ENCODE results near the gene COL9A3.
A peak's percentile ranks its signal among the peaks of the same experiment; 100 is the strongest.
"Not testable (repeated sequence)": the region's sequence is repeated elsewhere in the genome, so short reads cannot be mapped to it uniquely, and the experiment has no call there.

COL9A3 gene

DNA sequence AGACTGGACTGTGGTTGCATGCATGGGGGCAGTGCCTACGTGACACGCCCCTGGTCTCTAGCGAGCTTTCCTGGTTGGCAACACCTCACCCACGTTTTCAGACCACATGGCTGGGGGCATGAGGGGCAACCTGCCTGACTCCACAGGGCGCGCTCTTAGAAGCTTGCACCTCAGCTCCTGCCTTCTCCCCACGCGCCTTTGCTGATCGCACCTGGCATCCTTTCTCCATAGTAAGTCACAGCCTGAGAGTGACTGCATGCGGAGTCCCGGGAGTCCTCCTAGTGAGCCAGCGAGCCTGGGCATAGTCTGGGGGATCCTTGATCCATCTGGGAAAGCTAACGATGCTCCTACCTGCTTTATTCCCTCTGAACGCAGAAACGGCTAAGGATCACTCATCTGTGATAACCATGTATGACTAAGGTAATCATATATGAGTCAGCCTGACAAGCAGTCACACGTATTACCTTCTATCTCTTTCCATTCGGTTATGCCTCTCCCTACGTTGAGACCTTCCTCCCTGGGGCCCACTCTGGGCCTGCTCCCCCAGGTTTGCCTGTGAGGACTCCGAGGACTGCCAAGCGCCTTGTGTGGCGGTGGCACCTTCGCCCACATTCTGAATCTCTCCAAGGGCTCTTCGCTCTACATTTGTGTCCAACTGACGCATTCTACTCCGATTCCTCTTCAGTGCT lies 40.2 kb downstream of the COL9A3 start:
- DNase-seq (ENCODE audit: low spot score) = no peak

DNA sequence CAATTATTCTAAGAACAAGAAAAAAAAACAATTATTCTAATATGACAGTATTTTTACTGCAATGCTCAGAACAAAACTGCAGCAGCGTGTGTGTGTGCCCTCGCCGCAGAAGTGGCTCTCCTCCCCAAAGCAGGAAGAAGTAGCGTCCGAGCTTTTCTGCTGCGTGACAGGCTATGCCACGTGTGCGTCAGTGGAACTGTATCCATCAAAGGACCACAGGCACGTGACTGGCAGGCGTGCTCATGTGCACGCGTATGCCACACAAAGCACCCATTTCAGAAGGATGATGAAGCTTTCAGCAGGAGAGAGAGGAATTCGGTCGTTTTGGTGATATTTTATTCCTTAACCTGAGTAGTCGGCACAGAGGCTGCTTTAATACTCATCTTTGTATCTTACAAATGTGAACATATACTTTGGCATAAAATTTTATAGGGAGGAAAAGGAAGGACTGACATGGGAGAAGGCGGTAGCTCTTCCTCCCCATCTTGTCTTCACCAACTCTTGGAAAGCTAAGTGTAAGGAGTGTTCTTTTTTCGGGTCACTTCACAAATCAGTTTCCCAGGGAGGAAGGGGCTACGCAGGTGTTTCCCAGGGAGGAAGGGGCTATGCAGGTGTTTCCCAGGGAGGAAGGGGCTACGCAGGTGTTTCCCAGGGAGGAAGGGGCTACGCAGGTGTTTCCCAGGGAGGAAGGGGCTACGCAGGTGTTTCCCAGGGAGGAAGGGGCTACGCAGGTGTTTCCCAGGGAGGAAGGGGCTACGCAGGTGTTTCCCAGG lies 41.4 kb downstream of the COL9A3 start:
- DNase-seq (ENCODE audit: low spot score) = peak; percentile 80

DNA sequence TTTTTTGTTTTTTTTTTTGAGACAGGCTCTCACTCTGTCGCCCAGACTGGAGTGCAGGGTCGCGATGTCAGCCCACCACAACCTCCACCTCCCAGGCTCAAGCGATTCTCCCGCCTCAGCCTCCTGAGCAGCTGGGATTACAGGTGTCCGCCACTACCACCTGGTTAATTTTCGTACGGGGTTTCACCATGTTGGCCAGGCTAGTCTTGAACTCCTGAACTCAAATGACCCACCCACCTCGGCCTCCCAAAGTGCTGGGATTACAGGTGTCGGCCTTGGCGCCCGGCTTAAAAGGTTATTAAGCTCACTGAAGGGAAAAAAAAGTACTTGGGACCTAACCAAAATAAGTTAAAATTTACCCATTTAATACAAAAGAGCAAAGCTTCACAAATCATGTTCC lies 42.9 kb downstream of the COL9A3 start:
- no peak for DNase-seq (ENCODE audit: low spot score)

DNA sequence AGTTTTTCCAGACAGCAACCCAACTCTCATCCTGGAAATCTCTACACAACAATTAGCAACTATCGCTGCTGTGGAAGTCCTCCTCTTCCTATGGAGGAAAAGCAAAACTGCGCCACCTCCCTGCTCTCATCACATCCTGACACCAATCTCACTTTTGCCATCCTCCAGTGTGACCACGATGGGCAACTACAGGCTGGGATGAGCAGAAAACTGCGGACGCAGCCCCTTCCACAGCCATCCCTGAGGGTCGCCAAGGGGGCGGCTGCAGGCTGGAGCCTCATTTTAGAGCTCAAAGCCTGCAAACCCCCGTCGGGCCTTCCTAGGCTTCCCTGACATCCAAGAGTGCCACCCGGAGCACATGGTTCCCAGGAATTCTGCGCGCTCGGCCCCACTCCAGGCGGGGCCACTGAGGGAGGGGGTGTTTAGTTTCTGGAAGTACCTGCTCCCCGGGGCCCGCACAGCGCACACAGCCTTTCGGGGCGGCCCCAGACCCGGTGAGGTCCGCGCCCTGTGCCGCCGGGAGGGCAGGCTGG lies 43.6 kb downstream of the COL9A3 start:
- no peak for DNase-seq (ENCODE audit: low spot score)

DNA sequence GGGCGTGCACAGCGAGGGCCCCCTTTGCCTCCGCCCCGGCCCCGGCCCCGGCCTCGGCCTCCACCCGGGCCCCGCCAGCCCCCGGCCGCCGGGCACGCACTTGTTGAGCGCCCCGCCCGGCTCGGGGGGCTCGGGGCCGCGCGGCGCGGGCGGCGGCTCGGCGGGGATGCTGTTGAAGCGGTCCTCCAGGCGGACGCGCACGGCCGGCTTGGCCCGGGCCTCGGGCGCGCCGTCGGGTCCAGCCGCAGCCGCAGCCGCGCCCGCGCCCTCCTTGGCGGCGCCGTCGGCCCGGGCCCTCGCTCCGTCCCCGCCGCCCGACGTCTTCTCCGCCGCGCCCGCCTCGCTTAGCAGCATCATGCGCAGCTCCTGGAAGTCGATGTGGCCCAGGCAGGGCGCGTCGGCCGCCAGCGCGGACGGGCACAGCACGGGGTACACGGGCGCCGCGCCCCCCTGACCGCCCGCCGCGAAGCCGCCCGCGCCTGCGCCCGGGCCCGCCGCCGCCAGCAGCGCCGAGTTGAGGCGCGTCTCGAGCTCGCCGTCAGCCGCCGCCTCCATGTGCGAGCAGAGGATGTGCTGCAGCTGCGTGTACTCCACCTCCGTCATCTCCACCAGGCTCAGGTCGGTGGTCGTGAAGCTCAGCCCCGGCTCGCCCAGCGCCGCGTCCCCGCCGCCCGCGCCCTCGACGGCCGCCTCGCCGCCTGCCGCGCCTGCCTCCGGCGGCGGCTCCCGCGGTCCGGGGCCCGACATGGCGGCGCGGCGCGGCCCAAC lies 44.3 kb downstream of the COL9A3 start:
- no peak for DNase-seq (ENCODE audit: low spot score)

DNA sequence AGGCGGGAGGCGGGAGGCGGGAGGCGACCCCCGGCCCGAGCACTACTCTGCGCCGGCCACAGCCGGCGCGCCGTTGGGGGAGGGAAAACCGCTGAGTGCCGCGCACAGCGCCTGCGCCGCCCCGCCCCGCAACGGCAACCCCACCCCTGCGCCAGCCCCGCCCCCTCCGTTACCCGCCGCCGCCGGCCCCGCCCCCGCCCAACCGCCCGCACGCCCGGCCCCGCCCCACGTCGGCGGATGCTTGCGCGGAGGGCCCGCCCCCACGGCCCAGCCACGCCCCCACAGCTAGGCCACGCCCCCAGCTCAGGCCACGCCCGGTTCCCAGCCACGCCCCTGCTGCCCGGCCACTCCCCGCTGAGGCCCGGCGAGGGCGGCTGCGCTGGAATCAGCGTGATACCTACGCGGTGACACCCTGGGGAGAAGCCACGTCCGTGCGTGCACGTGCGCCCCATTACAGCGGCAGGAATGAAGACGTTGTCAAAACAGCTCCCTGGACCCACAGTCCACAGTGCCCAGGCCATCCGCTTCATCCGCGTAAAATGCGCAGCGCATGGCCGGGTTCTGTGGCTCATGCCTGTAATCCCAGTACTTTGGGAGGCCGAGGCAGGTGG lies 45.0 kb downstream of the COL9A3 start, which contains the start of gene TCFL5:
TSS of gene TCFL5 (minus strand) at position 97 of the 611 bp plus-strand sequence. CDS start 152 bp downstream, outside the sequence.
- peak; percentile 86 for DNase-seq (ENCODE audit: low spot score)

DNA sequence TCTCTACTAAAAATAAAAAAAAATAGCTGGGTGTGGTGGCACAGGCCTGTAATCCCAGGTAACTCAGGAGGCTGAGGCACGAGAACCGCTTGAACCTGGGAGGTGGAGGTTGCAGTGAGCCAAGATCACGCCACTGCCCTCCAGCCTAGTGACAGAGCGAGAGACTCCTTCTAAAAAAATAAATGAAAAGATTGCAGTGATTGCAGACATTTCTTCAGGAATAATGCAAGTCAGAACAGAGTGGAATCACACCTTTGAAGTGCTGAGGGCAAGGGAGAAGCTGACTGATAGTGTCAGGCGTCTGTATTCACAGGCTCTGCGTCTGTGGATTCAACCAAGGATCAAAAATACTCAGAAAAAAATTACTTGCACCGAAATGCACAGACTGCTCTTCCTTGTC lies 47.4 kb downstream of the COL9A3 start:
- DNase-seq (ENCODE audit: low spot score) = no peak

DNA sequence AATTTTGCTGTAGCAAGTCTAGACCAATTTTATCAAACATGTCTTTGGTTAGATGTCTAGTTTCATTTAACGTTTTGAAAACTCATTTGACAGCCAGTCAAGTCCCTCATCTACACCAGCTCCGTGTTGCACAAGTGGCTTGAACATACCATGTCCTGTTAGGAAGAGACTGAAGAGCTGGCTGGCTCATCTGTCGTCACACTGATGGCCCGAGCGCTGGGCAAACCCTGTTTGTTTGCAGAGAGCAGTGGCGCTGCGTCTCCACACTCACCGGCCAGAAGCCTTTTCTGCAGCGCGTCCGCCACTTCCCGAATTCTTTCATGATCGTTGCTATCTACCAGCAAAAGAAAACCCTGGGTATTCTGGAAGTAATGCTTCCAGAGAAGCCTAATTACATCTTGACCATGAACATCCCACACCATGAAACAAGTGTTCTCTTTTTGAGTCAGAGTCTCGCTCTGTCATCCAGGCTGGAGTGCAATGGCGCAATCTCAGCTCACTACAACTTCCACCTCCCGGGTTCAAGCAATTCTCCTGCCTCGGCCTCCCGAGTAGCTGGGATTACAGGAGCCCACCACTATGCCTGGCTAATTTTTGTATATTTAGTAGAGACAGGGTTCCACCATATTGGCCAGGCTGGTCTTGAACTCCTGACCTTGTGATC lies 55.5 kb downstream of the COL9A3 start:
- DNase-seq (ENCODE audit: low spot score) = no peak

DNA sequence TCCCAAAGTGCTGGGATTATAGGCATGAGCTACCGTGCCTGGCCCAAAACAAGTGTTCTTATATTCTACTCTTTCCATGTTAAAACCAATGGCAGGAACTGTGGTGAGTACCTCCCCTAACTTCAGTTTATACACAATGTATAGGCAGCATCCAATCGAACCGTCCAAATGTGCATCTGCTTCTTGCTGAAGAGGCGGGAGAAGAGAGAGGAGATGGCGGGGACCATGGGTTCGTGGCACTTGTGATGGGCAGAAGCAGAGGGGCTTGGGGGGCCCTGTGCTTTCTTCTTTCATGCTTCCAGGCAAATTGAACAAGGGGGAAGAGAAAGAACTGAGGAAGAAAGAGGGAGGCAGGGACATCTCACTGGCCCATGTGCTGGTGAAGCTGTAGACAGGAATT lies 56.0 kb downstream of the COL9A3 start:
- DNase-seq (ENCODE audit: low spot score) = no peak

DNA sequence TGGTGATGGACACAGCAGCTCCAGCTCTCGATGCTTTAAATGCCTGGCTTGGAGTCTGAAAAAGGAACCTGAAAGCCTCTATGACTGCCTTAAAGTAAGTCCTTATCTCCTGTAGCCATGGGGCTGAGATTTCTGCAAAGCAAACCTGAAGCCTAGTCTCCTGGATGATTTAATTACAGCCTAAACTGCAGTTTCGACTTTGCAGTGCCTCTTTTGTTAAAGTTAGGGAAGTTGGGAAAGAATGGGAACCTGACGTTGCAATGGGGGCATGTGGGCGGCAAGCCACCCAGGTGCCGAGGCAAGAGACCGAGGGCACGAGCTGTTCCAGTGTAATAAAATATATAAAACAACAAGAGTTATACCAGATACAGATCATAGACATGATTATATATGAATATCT lies 56.4 kb downstream of the COL9A3 start:
- DNase-seq (ENCODE audit: low spot score) = no peak

DNA sequence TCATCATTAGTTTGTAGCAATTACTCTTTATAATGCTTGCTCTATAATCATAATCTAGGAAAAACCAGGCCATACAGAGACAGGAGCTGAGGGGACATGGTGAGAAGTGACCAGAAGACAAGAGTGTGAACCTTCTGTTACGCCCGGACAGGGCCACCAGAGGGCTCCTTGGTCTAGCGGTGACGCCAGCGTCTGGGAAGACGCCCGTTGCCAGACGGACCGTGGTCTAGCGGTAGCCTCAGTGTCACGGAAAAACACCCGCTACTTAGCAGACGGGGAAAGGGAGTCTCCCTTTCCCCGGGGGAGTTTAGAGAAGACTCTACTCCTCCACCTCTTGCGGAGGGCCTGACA lies 56.8 kb downstream of the COL9A3 start:
- DNase-seq (ENCODE audit: low spot score) = not testable (repeated sequence)

DNA sequence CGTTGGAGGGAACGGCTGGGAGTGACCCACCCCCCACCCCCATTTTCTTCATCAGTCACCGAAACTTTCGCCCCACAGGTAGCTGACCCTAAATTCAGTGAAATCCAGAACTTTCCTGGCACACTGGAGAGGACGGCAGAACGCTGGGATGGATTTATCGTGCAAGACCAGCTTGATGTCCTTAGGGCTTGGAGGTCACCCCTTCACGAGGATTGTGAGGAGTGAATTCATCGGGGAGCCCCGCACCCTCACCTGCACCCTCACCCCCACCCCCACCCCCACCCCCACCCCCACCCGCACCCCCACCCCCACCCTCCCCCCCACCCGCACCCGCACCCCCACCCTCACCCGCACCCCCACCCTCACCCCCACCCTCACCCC lies 58.1 kb downstream of the COL9A3 start:
- DNase-seq (ENCODE audit: low spot score) = no peak

DNA sequence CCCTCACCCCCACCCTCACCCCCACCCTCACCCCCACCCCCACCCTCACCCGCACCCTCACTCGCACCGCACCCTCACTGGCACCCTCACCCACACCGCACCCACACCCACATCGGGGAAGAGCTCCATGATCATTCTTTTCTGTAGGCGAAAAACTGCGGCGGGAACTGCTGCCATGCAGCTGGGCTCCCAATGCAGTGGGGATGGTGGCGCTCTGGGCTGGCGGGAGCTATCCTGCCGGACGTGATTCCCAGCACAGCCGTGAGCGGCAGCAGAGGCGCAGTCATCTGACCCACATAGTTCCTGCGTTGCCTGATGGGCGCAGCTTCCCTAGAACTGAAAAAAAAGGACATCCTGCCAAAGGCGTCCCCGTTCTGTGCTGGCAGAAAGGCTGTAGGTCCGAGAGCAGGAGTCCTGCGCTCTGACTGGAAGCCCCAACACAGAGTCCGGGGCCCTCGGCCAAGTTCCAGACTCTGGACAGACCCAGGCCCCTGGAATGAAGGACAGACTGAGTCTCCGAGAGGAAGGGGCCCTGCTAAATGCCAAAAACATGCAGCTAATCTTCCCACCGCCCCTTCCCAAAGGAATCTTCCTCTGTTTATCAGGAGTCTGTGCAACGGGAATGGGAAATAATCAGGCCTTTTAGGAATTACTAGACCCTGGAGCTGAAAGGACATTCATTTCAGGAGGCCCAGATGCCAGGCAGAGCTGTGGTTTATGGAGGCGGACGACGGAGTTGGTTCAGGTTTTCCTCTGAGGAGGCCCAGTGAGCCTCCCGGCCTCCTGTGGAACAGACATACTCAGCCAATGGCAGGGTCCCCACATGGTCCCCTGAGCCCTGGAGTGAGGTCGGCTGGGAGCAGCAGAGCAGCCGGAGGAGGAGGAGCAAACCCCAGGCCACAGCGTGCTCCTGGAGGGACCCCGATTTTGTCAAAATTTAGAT lies 58.8 kb downstream of the COL9A3 start:
- peak; percentile 93 for DNase-seq (ENCODE audit: low spot score)

DNA sequence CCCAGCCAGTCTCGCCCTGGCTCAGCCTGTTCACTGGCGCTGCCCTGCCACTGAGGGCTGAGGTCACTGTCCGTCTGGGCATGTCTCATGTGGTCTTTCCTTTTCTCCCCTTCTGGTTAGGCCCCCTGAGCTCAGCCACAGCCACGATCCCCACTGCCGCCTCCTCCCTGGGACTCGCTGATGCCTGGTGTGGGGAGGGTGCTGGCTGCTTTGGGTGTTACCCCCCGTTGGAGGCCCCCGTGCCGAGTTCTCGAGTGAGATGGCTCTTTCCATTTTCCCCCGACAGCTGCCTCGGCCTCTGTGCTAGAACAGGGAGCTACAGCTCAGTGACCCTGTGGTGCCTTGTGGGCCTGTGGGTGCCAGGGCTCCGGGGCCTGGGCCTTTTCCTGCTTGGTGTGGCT lies 59.7 kb downstream of the COL9A3 start:
- DNase-seq (ENCODE audit: low spot score) = no peak

DNA sequence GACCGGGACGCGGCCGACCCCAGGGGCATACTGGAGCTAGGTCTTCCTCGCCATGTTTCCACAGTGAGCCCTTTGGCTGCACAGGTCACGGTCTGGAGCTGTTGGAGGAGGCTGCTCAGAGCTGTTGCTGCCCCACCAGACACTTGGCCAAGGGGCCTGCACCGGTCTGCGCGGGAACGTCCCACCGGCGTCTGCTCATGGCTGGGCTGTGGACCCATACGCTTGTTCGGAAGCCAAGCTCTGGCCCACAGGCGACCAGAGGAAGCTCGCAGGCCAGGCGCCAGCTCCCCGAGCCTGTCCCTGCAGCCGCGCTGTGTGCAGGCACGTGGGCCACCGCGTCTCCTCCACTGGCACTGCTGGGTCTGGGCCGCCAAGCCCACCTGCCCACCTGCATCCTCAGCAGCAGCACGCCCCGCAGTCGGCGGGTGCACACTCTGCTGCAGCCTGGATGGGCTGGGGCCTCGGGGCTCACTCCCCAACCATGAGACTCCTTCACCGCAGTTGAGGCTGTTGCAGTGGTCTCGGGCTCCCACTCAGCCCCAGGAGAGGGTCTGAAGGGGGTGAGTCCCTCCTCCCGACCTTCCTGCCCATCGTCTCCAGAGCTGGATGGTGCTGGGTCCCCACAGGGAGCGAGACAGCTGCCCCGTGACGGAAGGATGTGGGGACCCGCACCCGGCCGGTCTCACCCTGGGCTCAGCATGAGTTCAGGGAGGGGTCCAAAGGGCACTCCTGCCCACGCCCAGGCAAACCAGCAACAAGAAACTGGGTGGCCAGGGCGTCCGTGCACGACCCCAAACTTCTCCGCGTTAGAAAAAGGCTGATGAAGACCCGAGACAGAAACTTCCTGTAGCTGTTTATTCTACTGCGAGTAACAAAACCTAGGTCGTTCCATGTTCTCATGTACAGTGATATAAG lies 60.3 kb downstream of the COL9A3 start:
- no peak for DNase-seq (ENCODE audit: low spot score)

DNA sequence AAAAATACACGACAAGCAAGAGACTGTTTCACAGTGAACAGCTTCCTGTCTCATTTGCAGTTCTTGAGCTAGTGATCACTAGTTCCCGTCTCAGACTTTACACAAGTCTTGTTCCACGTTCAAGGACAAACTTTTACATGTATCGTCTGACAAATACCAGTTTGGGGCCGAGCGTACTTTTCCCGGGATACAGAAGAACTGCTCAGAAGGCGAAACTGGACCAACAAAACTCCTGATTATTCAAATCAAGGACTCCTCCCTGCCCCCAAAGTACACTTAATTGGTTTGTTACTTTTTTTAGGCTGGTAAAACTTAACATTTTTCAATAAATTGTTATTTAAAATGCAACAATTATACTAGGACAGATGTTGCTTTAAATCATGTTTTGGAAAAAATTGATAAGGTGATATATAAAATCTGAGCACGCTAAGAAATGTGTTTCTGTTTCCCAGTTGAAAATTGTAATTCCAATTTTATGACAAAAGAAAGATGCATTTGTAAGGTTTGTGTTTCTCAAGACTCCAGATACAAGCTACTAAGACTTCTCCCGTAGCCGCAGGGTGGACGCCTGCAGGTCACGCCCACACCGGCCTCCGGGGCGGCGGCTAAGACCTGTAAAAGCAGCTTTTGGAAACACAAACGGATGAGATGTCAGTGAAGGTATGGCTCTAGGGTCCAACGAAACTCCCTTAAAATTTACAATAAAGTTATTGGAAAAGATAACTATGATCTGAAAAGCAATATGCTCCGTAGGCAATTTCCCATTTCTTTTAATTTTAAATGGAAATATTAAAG lies 61.6 kb downstream of the COL9A3 start:
- no peak for DNase-seq (ENCODE audit: low spot score)

DNA sequence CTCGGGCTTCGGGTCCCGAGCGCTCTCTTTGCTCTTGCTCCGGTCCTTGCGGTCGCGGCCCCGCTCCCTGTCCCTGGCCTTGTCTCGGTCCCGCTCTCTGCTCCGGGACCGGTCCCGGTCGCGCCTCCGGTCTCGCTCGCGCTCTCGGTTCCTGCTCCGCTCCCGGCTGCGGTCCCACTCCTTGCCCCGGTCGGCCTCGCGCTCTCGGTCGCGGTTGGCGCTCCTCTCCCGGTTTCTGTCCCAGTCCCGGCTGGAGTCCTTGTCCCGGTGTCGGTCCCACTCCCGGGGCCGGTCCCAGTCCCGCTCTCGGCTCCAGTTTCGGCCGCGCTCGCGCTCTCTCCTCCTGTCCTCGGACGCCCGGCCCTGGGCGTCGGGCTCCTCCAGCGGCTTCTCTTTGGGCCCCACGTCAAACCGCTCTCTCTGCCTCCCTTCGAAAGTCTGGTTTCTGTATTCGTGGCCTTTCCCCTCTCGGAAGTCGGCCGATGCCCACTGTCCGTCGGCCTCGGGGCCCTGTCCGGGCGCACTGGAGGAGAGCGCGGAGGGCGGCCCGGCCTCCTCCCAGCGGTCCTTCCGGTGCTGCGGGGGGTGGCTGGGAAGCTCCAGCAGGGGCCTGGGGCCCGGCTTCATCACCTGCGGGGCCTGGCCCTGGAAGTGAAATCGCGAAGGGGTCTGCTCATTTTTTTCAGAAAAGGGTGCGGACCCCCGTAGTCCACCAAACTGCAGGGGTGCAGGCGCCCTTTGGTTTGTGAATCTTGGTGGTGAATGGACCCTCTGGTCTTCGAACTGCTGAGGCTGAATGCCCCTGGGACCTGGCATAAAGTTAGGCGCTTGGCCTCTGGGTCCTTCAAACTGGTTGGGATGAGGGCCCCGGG lies 62.7 kb downstream of the COL9A3 start:
- DNase-seq (ENCODE audit: low spot score) = no peak
